Liver (tissue), 3 donors: ENCODE data around the gene NACAD.

Source experiments
- CTCF ChIP-seq: fragments of 150-350 bp; IDR thresholded peaks from 2 replicates; pipeline ENCODE4 v1.5.1; 2017; ENCODE audit warnings: improper control_type of control experiment, low read depth, low read length; ENCODE audit not compliant: missing input control
- HNF4A ChIP-seq, 2 donors: conservative IDR thresholded peaks; 2 replicates each; pipeline ENCODE4 v1.6.1; 2016; ENCODE audit warnings: antibody characterized with exemption in 2 of 2, mild to moderate bottlenecking in 2 of 2
- HNF4G ChIP-seq: IDR thresholded peaks from 2 replicates; pipeline ENCODE4 v1.6.1; 2016; ENCODE audit warnings: antibody characterized with exemption
- RAD21 ChIP-seq, 2 donors: IDR thresholded peaks; 2 replicates each; pipeline ENCODE4 v1.6.1; 2016; ENCODE audit warnings: antibody characterized with exemption in 2 of 2, mild to moderate bottlenecking in 2 of 2
- RXRA ChIP-seq, 2 donors: IDR thresholded peaks; 2 replicates each; pipeline ENCODE4 v1.6.1; 2017 to 2018; ENCODE audit warnings: antibody characterized with exemption in 2 of 2, mild to moderate bottlenecking in 1 of 2
- TAF1 ChIP-seq: conservative IDR thresholded peaks from 2 replicates; pipeline ENCODE4 v1.6.1; 2016; ENCODE audit warnings: antibody characterized with exemption, mild to moderate bottlenecking
- YY1 ChIP-seq: IDR thresholded peaks from 2 replicates; pipeline ENCODE4 v1.6.1; 2016; ENCODE audit warnings: antibody characterized with exemption, mild to moderate bottlenecking
- TF ChIP-seq, protein P1 (sequence below): IDR thresholded peaks from 2 replicates; pipeline ENCODE4 v1.6.1; 2016; ENCODE audit warnings: antibody characterized with exemption
- TF ChIP-seq, protein P2 (sequence below): IDR thresholded peaks from 2 replicates; pipeline ENCODE4 v1.6.1; 2016; ENCODE audit warnings: antibody characterized with exemption, mild to moderate bottlenecking
- donor health status: healthy.
- donor health status: healthy.

DNA sequence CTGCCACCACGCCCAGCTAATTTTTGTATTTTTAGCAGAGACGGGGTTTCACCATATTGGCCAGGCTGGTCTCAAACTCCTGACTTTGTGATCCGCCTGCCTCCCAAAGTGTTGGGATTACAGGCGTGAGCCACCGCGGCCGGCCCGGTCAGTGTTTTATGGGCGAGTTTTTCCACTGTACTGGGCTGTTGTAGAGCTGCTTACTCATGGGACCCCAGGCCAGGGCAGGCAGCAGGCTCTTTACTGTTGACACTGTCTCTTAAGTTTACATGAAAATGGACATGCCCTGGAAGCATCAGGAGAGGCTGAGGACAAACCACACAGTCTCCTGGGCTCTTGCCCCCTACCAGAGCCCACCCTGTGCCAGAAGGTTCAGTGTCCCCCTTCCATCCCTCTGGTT is 11.2 kb downstream of the NACAD start:
- no peak for TF ChIP-seq CTCF
- no peak for TF ChIP-seq RXRA (IDR thresholded peaks at IDR 0.05)
- no peak for TF ChIP-seq TAF1
- no peak for TF ChIP-seq HNF4A (conservative IDR thresholded peaks at IDR 0.05)
- TF ChIP-seq, protein P1, sequence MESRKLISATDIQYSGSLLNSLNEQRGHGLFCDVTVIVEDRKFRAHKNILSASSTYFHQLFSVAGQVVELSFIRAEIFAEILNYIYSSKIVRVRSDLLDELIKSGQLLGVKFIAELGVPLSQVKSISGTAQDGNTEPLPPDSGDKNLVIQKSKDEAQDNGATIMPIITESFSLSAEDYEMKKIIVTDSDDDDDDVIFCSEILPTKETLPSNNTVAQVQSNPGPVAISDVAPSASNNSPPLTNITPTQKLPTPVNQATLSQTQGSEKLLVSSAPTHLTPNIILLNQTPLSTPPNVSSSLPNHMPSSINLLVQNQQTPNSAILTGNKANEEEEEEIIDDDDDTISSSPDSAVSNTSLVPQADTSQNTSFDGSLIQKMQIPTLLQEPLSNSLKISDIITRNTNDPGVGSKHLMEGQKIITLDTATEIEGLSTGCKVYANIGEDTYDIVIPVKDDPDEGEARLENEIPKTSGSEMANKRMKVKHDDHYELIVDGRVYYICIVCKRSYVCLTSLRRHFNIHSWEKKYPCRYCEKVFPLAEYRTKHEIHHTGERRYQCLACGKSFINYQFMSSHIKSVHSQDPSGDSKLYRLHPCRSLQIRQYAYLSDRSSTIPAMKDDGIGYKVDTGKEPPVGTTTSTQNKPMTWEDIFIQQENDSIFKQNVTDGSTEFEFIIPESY = no peak
- TF ChIP-seq RAD21 (IDR thresholded peaks at IDR 0.05) = no peak
- TF ChIP-seq, protein P2, sequence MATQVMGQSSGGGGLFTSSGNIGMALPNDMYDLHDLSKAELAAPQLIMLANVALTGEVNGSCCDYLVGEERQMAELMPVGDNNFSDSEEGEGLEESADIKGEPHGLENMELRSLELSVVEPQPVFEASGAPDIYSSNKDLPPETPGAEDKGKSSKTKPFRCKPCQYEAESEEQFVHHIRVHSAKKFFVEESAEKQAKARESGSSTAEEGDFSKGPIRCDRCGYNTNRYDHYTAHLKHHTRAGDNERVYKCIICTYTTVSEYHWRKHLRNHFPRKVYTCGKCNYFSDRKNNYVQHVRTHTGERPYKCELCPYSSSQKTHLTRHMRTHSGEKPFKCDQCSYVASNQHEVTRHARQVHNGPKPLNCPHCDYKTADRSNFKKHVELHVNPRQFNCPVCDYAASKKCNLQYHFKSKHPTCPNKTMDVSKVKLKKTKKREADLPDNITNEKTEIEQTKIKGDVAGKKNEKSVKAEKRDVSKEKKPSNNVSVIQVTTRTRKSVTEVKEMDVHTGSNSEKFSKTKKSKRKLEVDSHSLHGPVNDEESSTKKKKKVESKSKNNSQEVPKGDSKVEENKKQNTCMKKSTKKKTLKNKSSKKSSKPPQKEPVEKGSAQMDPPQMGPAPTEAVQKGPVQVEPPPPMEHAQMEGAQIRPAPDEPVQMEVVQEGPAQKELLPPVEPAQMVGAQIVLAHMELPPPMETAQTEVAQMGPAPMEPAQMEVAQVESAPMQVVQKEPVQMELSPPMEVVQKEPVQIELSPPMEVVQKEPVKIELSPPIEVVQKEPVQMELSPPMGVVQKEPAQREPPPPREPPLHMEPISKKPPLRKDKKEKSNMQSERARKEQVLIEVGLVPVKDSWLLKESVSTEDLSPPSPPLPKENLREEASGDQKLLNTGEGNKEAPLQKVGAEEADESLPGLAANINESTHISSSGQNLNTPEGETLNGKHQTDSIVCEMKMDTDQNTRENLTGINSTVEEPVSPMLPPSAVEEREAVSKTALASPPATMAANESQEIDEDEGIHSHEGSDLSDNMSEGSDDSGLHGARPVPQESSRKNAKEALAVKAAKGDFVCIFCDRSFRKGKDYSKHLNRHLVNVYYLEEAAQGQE = no peak
- TF ChIP-seq YY1 = no peak
- no peak for TF ChIP-seq HNF4G
